Kidney (tissue), 14 donors: ENCODE measurements around the gene DHRS7B. TPM values are rescaled to one million over a fixed set of nuclear protein-coding genes. Genes with fewer than 3 reads are reported as not detected.

Experiments used
- DNase-seq, 5 donors: peaks; one replicate each; pipeline ENCODE4 v3.0.0-alpha.2; 2013 to 2020
- FAIRE-seq: peaks from 2 replicates; lab custom pipeline; 2012; peaks lifted over from hg19 to GRCh38; lab: Jason Lieb, UNC
- H3K27ac ChIP-seq, 2 donors: one replicate each; pipeline ENCODE4 v1.7.0; 2013; ENCODE audit warnings: low read depth in 2 of 2, low read length in 2 of 2, inconsistent platforms in 1 of 2
- H3K27me3 ChIP-seq: one replicate; pipeline ENCODE4 v1.7.1; 2013; ENCODE audit warnings: low read length, inconsistent platforms; ENCODE audit not compliant: control insufficient read depth, insufficient read depth
- H3K36me3 ChIP-seq, 3 donors: one replicate each; pipeline versions ENCODE4 v1.7.0 to v1.7.1; 2013; ENCODE audit warnings: low read length in 3 of 3, control low read depth in 1 of 3, inconsistent platforms in 1 of 3; ENCODE audit not compliant: insufficient read depth in 3 of 3, control insufficient read depth in 2 of 3
- H3K4me1 ChIP-seq, 3 donors: one replicate each; pipeline versions ENCODE4 v1.7.0 to v1.7.1; 2013; ENCODE audit warnings: low read length in 3 of 3, inconsistent platforms in 1 of 3, low read depth in 1 of 3; ENCODE audit not compliant: control insufficient read depth in 2 of 3, insufficient read depth in 2 of 3
- H3K4me3 ChIP-seq, 3 donors: one replicate each; pipeline versions ENCODE4 v1.7.0 to v1.8.1; 2013; ENCODE audit warnings: low read length in 3 of 3, control low read depth in 1 of 3, inconsistent platforms in 1 of 3
- H3K9ac ChIP-seq, 3 donors: one replicate each; pipeline versions ENCODE4 v1.7.0 to v1.7.1; 2013; ENCODE audit warnings: low read length in 3 of 3, control low read depth in 1 of 3, inconsistent platforms in 1 of 3
- H3K9me3 ChIP-seq, 3 donors: one replicate each; pipeline versions ENCODE4 v1.7.0 to v1.7.1; 2013; ENCODE audit warnings: low read length in 3 of 3, control low read depth in 1 of 3, inconsistent platforms in 1 of 3; ENCODE audit not compliant: control insufficient read depth in 2 of 3, insufficient read depth in 1 of 3
- CTCF ChIP-seq: IDR thresholded peaks from 3 replicates; pipeline ENCODE4 v1.5.1; 2012; ENCODE audit warnings: mild to moderate bottlenecking, moderate library complexity, borderline replicate concordance; ENCODE audit not compliant: insufficient read depth; ENCODE audit errors: extremely low read depth
- intact Hi-C: fragments of 100-400 bp; cut with DNase I; formaldehyde crosslinking; loops from one replicate; pipeline ENCODE4 v1.11.1; 2022
- polyA plus RNA-seq: library from polyadenylated mRNA; stranded (reverse); fragments of 350-450 nt; fragmentation: Illumina TruSeq; extraction: RNeasy Lipid Tissue Mini Kit (QIAGEN cat#74804); gene quantifications from one replicate; pipeline ENCODE4 v1.2.3, GENCODE V29; 2014; ENCODE audit warnings: low read depth, low replicate concordance; ENCODE audit not compliant: insufficient read depth
- total RNA-seq: library from RNA; stranded (reverse); fragmentation: NEBNext Ultra II Directional; extraction: Animal tissue kit (Norgen Biotek cat#: 25700); gene quantifications from one replicate; pipeline ENCODE4 v1.2.1, GENCODE V29; 2021
- donor health status: control.
- donor health status: control.
- donor health status: control.
- donor health status: control.
- donor health status: control.
- donor health status: DM: yes; HTN: yes; CAD: no.
- donor health status: Normal renal cell carcinoma (clear cell type).

DHRS7B gene
- total and polyA plus RNA-seq, 2 donors from 2014 or later = 19.9 to 58.8 TPM

GRCh38 chr17:21165922-21166594 is 39.3 kb downstream of the DHRS7B start:
- H3K27ac ChIP-seq = peak overlapping the region in 1 of 2 donors; percentile 52
- TF ChIP-seq CTCF = no peak
- DNase-seq (no peak), FAIRE-seq (no peak)
- no peaks in the 10 kb centered on the region for H3K27me3 ChIP-seq
- H3K4me3 ChIP-seq = no peak overlapping the region
- H3K36me3 ChIP-seq = no peaks in the 10 kb centered on the region
- peaks cover 0 to 13% (median 7%) of the 10 kb centered on the region in 3 donors for H3K4me1 ChIP-seq
- intact Hi-C loops = no loop called here
- H3K9ac ChIP-seq = no peak overlapping the region
- no peaks in the 10 kb centered on the region for H3K9me3 ChIP-seq

GRCh38 chr17:21166595-21167210 is 39.9 kb downstream of the DHRS7B start:
- DNase-seq (peak in 1 of 5 donors; percentile 19), FAIRE-seq (no peak)
- H3K27me3 ChIP-seq = no peaks in the 10 kb centered on the region
- H3K4me1 ChIP-seq = peaks cover 0 to 13% (median 7%) of the 10 kb centered on the region in 3 donors
- H3K9ac ChIP-seq = peak overlapping the region in 1 of 3 donors; percentile 29
- intact Hi-C loops = no loop called here
- peak overlapping the region in 1 of 2 donors; percentile 52 for H3K27ac ChIP-seq
- no peaks in the 10 kb centered on the region for H3K36me3 ChIP-seq
- no peak overlapping the region for H3K4me3 ChIP-seq
- TF ChIP-seq CTCF = no peak
- H3K9me3 ChIP-seq = no peaks in the 10 kb centered on the region

- FAIRE-seq (no peak), DNase-seq (peak in 1 of 5 donors; percentile 2)
- no peaks in the 10 kb centered on the region for H3K9me3 ChIP-seq
- H3K27ac ChIP-seq = peak overlapping the region in 1 of 2 donors; percentile 6
- no peak for TF ChIP-seq CTCF
- intact Hi-C loops = no loop called here
- no peak overlapping the region for H3K9ac ChIP-seq
- H3K27me3 ChIP-seq = no peaks in the 10 kb centered on the region
- H3K36me3 ChIP-seq = no peaks in the 10 kb centered on the region
- no peak overlapping the region for H3K4me3 ChIP-seq
- H3K4me1 ChIP-seq = peaks cover 0 to 11% (median 6%) of the 10 kb centered on the region in 3 donors
These were observed 40.5 kb downstream of the DHRS7B start for GRCh38 chr17:21167303-21167702.
